Subcutaneous adipose tissue (tissue), 4 donors: ENCODE data around the gene PTPRN2. TPM values are rescaled to one million over a fixed set of nuclear protein-coding genes. Genes with fewer than 3 reads are reported as not detected.

Source experiments
- total RNA-seq, 4 donors: library from RNA; depleted of rRNA; stranded (reverse); fragments of >200 nt; gene quantifications; one replicate each; pipeline ENCODE4 v1.1.0, GENCODE V29; 2016
- TF ChIP-seq, protein P1 (sequence below): fragments of 450-650 bp; IDR thresholded peaks from one replicate; pipeline ENCODE4 v1.5.1; 2016; ENCODE audit warnings: low read depth, mild to moderate bottlenecking, control low read depth, antibody characterized with exemption, moderate library complexity

PTPRN2 gene
- total RNA-seq, 4 donors from 2014 or later, result 2.0 to 4.6 (median 3.7) TPM

DNA sequence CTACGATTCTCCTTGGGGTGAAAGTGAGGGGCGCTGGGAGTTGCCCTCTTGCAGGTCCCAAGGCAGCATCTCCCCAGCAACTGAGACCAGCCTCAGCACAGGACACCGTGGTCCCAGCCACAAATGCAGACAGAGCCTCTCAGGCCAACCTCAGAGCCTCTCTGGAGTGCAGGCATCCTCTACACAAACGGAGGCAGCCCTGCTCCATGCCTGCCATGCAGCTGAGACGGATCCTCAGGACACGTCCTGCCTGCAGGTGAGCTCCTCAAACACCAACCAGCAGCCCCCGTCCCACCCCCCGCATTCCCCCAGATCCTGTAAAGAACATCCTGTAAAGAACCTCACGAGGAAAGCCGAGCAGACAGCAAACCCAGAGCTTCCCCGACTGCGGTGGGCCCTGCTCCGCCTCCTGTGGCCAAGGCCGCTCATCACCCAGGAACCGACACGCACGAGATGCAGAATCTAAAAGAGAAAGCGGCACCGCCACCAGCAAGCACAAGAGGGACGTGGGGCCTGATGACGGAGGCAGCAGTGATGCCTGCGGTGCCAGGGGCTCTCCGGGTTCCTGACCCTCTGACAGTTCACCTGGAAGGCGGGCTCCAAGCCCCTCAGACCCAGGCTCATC, 186.9 kb downstream of the PTPRN2 start:
- TF ChIP-seq, protein P1, sequence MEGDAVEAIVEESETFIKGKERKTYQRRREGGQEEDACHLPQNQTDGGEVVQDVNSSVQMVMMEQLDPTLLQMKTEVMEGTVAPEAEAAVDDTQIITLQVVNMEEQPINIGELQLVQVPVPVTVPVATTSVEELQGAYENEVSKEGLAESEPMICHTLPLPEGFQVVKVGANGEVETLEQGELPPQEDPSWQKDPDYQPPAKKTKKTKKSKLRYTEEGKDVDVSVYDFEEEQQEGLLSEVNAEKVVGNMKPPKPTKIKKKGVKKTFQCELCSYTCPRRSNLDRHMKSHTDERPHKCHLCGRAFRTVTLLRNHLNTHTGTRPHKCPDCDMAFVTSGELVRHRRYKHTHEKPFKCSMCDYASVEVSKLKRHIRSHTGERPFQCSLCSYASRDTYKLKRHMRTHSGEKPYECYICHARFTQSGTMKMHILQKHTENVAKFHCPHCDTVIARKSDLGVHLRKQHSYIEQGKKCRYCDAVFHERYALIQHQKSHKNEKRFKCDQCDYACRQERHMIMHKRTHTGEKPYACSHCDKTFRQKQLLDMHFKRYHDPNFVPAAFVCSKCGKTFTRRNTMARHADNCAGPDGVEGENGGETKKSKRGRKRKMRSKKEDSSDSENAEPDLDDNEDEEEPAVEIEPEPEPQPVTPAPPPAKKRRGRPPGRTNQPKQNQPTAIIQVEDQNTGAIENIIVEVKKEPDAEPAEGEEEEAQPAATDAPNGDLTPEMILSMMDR, result no peak

DNA sequence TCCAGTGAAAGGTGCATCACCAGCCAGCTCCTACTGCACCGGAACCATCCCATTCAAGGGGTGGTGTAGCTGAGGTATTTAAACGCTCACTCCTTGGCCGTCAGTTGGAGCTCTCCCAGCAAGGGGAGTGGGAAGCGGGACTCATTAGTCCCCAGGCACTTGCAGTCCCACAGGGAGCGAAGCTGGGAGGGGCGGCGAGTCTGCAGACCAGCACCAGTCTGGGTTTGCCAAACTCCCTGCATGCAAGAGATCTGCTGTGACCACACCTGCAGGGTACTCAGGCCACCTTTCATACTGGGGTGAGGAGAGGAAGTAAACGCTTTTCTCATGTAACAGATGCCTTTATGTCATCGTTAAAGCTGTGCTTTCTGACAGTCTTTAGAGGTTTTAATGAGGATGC, 187.9 kb downstream of the PTPRN2 start:
- TF ChIP-seq, protein P1, result no peak

DNA sequence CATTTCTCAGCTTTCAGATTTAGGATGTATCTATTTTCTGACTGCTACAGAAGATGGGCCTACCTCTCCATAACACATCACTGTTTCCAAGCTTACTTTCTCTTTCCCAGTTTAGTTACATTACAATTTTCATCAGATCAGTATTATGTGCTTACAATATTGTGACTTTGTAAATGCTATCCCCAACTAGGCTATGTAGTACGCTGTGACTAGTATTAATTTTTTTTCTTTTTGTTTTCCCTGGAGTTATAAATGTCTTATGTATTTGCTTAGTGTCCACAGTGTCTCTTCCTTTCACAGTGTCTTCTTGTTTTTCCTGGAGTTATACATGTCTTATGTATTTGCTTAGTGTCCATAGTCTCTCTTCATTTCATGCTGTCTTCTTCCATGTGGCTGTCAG, 188.9 kb downstream of the PTPRN2 start:
- TF ChIP-seq, protein P1, result no peak

DNA sequence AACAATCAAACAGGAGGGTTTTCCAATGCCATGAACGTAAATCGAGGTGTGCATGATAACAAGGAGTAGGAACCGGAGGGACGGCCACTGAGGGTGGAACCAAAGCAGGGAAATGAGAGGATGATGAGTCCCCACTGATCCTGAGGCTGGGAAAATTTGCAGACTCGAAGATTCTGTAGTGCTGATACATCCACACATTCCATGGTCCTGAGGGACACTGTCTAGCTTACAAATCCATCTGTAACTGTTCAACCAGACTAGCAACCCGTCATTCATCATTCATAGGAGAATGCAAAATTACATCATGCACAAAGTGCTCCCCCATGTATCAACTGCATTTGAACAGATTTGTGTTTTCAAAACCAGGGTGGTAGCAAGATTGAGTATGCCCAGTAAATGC, 189.7 kb downstream of the PTPRN2 start:
- TF ChIP-seq, protein P1, result no peak

DNA sequence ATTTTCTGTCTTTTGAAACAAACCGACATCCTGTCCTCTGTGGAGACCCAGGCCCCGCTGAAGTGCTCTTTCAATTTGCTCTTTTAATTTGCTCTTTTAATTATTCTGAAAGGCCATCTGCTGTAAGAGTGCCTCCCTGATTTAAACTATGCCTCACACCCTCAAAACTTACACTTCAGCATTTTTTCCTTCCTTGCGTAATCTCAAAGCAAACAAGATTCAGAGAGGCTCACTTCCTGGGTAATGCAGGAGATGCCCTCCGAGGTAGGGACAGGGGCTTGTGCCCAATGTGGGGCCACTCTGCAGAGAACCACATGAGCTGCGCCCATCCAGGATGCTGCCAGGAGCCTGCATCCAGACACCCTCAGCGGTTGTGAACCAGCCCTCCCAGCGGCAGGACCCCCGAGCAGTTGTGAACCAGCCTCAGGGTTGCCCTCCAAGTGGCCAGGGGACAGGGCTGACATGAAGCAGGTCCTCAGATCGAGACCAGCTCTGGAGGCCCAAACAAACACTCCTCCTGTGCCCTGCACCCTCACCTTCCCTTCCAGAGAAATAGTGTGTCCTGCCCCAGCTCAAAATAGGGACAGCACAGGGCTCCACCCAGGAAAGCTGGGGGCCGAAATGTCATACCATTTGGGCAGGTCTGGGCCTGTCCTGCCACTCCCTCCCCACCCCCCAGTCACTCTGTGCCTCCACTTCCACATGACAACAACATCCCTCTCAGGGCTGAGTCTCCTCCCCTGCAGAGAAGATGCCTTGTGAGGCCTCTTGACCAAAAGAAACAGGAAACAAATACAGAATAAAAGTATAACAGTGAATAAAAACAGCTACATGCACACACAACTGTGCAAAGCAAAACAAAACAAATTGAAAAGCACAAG, 190.4 kb downstream of the PTPRN2 start:
- TF ChIP-seq, protein P1, result no peak

DNA sequence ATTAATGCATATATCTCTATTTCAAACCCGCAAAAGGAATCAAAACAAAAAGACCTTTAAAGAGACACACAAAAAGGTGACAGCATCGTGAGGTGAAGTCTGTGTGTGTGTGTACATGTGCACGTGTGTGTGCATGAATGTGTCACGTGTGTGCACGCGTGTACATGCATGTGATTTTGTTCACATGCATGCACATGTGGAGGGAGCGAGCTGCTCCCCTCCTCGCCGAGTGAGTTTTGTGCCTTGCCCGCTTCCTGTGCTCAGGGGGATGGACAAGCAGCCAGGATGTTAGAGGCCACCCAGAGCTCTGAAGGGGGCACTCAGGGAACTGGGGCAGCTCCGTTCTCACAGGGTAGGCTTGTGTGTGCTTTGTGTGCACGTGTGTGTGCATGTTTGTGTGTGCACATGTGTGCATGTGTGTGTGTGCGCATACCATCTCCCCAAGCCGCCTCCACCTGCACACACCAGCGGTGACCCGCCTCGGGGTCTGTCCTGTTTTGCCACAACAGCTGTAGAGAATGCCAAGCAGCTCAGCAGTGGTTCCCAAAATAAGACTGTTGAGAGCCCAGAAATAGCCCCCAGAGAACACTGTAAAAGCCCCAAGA, 191.2 kb downstream of the PTPRN2 start:
- TF ChIP-seq, protein P1, result no peak

DNA sequence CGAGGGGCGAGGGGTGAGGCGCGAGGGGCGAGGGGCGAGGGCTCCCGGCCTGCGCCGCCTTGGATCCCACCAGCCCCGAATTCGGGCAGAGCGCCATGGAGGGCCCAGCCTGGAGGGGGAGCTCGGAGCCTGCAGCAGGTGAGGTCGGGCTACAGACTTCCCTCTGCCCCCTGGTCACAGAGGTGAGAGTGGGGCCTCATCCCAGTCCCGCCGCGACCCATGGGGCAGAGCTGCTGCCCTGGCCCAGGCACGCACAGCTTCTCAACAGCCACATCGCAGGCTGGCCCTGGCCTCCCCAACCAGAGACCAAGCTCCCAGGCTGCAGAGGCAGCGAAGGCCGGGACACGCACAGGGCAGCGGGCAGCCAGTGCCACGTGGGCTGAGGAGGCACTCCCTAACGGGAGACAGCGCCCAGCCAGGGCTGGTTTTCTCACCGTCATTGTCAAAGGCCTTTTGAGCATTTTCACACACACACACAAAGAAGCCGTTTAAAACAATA, 191.8 kb downstream of the PTPRN2 start:
- TF ChIP-seq, protein P1, result no peak
